GM12864 (cell line): ENCODE data around the gene RPLP2.
A peak's percentile ranks its signal among the peaks of the same experiment; 100 is the strongest.

Source experiments
- DNase-seq: peaks from one replicate; pipeline ENCODE4 v3.0.0-alpha.2; 2011; ENCODE audit warnings: low read depth
- H3K4me3 ChIP-seq: 2 replicates; pipeline ENCODE4 v1.5.1; 2011; ENCODE audit warnings: mild to moderate bottlenecking, low read depth, low read length, control low read depth
- CTCF ChIP-seq: IDR thresholded peaks from 2 replicates; pipeline ENCODE4 v1.5.1; 2011; ENCODE audit warnings: low read depth, mild to moderate bottlenecking, moderate library complexity, low read length, control low read depth, inconsistent platforms; ENCODE audit errors: missing control alignments

Gene RPLP2

DNA sequence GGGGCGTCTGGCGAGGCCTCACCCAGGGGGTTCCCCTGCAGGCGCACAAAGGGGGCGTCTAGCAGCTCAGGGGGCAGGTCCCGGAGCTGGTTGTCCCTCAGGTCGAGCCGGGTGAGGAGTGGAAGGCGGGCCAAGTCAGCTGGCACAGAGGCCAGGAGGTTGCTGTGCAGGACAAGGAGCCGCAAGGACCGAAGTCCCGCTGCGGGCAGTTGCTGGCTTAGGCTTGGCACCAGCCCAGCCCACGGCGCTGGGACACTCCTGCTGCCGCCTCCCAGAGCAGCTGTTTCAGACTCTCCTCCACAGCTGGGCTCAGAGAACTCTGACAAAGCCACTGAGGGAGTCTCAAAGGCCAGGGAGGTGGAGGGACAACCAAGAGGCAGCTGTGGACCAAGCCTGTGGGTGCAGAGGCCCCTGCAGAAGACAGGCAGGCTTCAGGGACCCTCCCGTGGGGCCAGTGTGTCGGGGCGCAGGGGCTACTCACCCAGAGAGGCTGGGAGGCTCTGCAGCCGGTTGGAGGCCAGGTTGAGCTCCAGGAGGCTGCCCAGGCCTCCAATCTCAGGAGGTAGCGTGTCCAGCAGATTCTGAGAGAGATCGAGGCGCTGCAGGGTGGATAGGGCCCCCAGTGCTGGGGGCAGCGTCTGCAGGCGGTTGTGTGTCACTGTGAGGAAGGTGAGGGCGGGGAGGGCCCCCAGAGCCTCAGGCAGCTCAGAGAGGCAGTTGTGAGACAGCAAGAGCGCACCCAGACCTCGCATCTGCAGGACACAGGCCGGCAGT is 6.9 kb upstream of the RPLP2 start:
- no peak for DNase-seq
- TF ChIP-seq CTCF = no peak
- no peak overlapping the region for H3K4me3 ChIP-seq

GRCh38 chr11:803467-803742 is 6.4 kb upstream of the RPLP2 start:
- DNase-seq = no peak
- peak overlapping the region; percentile 60 for H3K4me3 ChIP-seq
- no peak for TF ChIP-seq CTCF

- DNase-seq = no peak
- no peak for TF ChIP-seq CTCF
- peak overlapping the region; percentile 60 for H3K4me3 ChIP-seq
Observed at GRCh38 chr11:803770-804598, 5.8 kb upstream of the RPLP2 start.

DNA sequence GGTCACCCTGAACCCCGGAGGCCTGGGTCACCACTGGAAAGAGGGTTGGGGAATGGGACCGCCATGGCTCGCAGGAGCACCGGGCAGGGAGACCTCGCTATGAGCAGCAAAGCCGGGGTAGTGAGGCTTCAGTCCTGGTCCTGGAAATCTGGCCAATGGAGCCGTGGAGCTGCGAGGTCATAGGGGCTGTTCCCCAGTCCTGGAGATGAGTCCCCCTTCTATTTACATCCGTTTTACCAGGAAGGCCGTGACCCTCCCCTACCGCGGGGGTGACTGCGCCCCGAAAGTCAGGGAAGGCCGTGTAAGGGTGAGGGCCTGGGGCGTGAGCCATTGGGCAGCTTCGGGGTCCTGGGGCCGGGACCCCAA is 5.2 kb upstream of the RPLP2 start:
- DNase-seq = no peak
- TF ChIP-seq CTCF = no peak
- H3K4me3 ChIP-seq = peak overlapping the region; percentile 60

GRCh38 chr11:808427-809286 is 1.1 kb upstream of the RPLP2 start:
- no peak for DNase-seq
- peak overlapping the region; percentile 100 for H3K4me3 ChIP-seq
- TF ChIP-seq CTCF = peak; percentile 33

DNA sequence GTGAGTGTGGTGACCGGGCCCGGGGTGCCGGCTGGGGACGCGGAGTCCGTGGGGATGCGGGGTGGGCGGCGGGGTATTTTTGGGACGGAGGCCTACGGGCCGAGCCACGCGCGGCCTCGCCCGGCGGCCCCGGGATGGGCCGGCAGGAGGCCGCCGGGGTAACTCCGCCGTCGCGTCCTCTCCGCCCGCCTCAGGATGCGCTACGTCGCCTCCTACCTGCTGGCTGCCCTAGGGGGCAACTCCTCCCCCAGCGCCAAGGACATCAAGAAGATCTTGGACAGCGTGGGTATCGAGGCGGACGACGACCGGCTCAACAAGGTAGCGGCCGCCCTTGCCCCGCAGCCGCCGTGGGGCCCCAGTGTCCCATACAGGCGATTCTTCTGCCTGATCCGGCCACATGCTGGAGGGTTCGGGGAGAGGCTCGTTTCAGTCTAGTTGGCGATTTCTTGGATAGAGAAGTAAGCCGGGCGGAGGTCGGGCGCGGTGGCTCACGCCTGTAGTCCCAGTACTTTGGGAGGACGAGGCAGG is 337 bp downstream of the RPLP2 start:
- TF ChIP-seq CTCF = no peak
- H3K4me3 ChIP-seq = peak overlapping the region; percentile 100
- no peak for DNase-seq
